MM.1S (cell line): ENCODE measurements around the gene ARHGAP36.

Source experiments
- DNase-seq: peaks from one replicate; pipeline ENCODE4 v3.0.0-alpha.2; 2015
- H2AFZ ChIP-seq: fragments of 300-600 bp; sonication (generic); 2 replicates; pipeline ENCODE4 v1.6.0; 2016; ENCODE audit warnings: antibody characterized with exemption, low read length
- H3F3A ChIP-seq: fragments of 300-600 bp; sonication (generic); 2 replicates; pipeline ENCODE4 v1.6.1; 2016; ENCODE audit warnings: mild to moderate bottlenecking, antibody characterized with exemption, low read length, moderate library complexity, mixed read lengths; ENCODE audit not compliant: insufficient read depth
- H3K27ac ChIP-seq: fragments of 300-600 bp; sonication (generic); 2 replicates; pipeline ENCODE4 v1.5.1; 2016; ENCODE audit warnings: mild to moderate bottlenecking, low read length
- H3K27me3 ChIP-seq: fragments of 300-600 bp; sonication (generic); replicated peaks from 2 replicates; pipeline ENCODE4 v1.6.0; 2016; ENCODE audit warnings: low read length; ENCODE audit not compliant: insufficient read depth
- H3K36me3 ChIP-seq: fragments of 300-600 bp; sonication (generic); replicated peaks from 2 replicates; pipeline ENCODE4 v1.6.1; 2016; ENCODE audit warnings: mild to moderate bottlenecking, low read length, mixed read lengths; ENCODE audit not compliant: insufficient read depth
- H3K4me1 ChIP-seq: fragments of 300-600 bp; sonication (generic); 2 replicates; pipeline ENCODE4 v1.6.1; 2016; ENCODE audit warnings: low read length, mixed read lengths
- H3K4me2 ChIP-seq: fragments of 300-600 bp; sonication (generic); 2 replicates; pipeline ENCODE4 v1.6.0; 2016; ENCODE audit warnings: low read depth, low read length
- H3K4me3 ChIP-seq: fragments of 300-600 bp; sonication (generic); 2 replicates; pipeline ENCODE4 v1.5.1; 2016; ENCODE audit warnings: low read length, mixed read lengths
- H3K79me2 ChIP-seq: fragments of 300-600 bp; sonication (generic); 2 replicates; pipeline ENCODE4 v1.6.1; 2016; ENCODE audit warnings: mixed run types, low read length, mixed read lengths
- H3K9ac ChIP-seq: fragments of 300-600 bp; sonication (generic); 2 replicates; pipeline ENCODE4 v1.6.1; 2016; ENCODE audit warnings: low read length, mixed read lengths
- H3K9me2 ChIP-seq: fragments of 300-600 bp; sonication (generic); replicated peaks from 2 replicates; pipeline ENCODE4 v1.6.1; 2016; ENCODE audit warnings: mild to moderate bottlenecking, low read length, mixed read lengths; ENCODE audit not compliant: insufficient read depth
- H3K9me3 ChIP-seq: fragments of 300-600 bp; sonication (generic); replicated peaks from 2 replicates; pipeline ENCODE4 v1.6.1; 2016; ENCODE audit warnings: mild to moderate bottlenecking, low read length, mixed read lengths; ENCODE audit not compliant: insufficient read depth
- H4K20me1 ChIP-seq: fragments of 300-600 bp; sonication (generic); 2 replicates; pipeline ENCODE4 v1.6.1; 2016; ENCODE audit warnings: mild to moderate bottlenecking, low read length, moderate library complexity, mixed read lengths; ENCODE audit not compliant: insufficient read depth
- CTCF ChIP-seq: fragments of 300-600 bp; sonication (generic); IDR thresholded peaks from 2 replicates; pipeline ENCODE4 v1.5.1; 2016; ENCODE audit warnings: antibody characterized with exemption, low read length, mixed read lengths
- EZH2 ChIP-seq: fragments of 300-600 bp; sonication (generic); optimal IDR thresholded peaks from 2 replicates; pipeline ENCODE3; 2017; ENCODE audit warnings: low read depth, mild to moderate bottlenecking, antibody characterized with exemption, low read length, mixed read lengths
- EZH2phosphoT487 ChIP-seq: fragments of 300-600 bp; sonication (generic); IDR thresholded peaks from 2 replicates; pipeline ENCODE4 v1.6.1; 2018; ENCODE audit warnings: antibody characterized with exemption, low read length

The ARHGAP36 gene

GRCh38 chrX:131058136-131058868 is at the start of gene ARHGAP36:
Gene ARHGAP36 (plus strand): TSS chrX:131058346. CDS start chrX:131081666, 23,320 bp downstream.
- Histone ChIP-seq H3K79me2 (no peaks in the 10 kb centered on the region), H3K4me2 (no peak within 1 kb of the TSS), H3K9ac (no peak within 1 kb of the TSS), H3K27ac (no peak within 1 kb of the TSS), H3K27me3 (no peaks in the 10 kb centered on the region), H3K4me1 (no peaks in the 10 kb centered on the region), H3F3A (no peaks in the 10 kb centered on the region), H3K9me2 (no peaks in the 10 kb centered on the region), H4K20me1 (no peaks in the 10 kb centered on the region), H3K36me3 (no peaks in the 10 kb centered on the region), H3K4me3 (no peak within 1 kb of the TSS), H2AFZ (no peak within 1 kb of the TSS), H3K9me3 (no peaks in the 10 kb centered on the region)
- no peak for DNase-seq
- TF ChIP-seq EZH2phosphoT487 (no peak), CTCF (no peak)

GRCh38 chrX:131010186-131010585 is 48.0 kb upstream of the ARHGAP36 start:
- Histone ChIP-seq H3K9ac (no peak overlapping the region), H4K20me1 (no peaks in the 10 kb centered on the region), H3K27ac (no peak overlapping the region), H3K27me3 (no peaks in the 10 kb centered on the region), H3K36me3 (no peaks in the 10 kb centered on the region), H3K79me2 (no peaks in the 10 kb centered on the region), H3K4me3 (no peak overlapping the region), H3K4me2 (no peak overlapping the region), H3F3A (no peaks in the 10 kb centered on the region), H2AFZ (no peak overlapping the region), H3K9me2 (no peaks in the 10 kb centered on the region), H3K4me1 (no peaks in the 10 kb centered on the region), H3K9me3 (no peaks in the 10 kb centered on the region)
- DNase-seq, result no peak
- no peak for TF ChIP-seq EZH2
- no peak for TF ChIP-seq CTCF
- no peak for TF ChIP-seq EZH2phosphoT487

GRCh38 chrX:131025336-131025735 is 32.8 kb upstream of the ARHGAP36 start:
- no peak overlapping the region for H2AFZ ChIP-seq
- H3K9ac ChIP-seq, result no peak overlapping the region
- TF ChIP-seq CTCF (no peak), EZH2phosphoT487 (no peak), EZH2 (no peak)
- no peaks in the 10 kb centered on the region for H3K9me3 ChIP-seq
- no peaks in the 10 kb centered on the region for H3K4me1 ChIP-seq
- no peaks in the 10 kb centered on the region for H3K27me3 ChIP-seq
- H3K4me3 ChIP-seq, result no peak overlapping the region
- H4K20me1 ChIP-seq, result no peaks in the 10 kb centered on the region
- no peak for DNase-seq
- no peak overlapping the region for H3K27ac ChIP-seq
- H3F3A ChIP-seq, result no peaks in the 10 kb centered on the region
- no peaks in the 10 kb centered on the region for H3K79me2 ChIP-seq
- H3K9me2 ChIP-seq, result no peaks in the 10 kb centered on the region
- no peak overlapping the region for H3K4me2 ChIP-seq
- no peaks in the 10 kb centered on the region for H3K36me3 ChIP-seq
